Activated CD8-positive, alpha-beta T cell treated with anti-CD3 and anti-CD28 coated beads for 36 hours (primary cell): ENCODE measurements around the gene MEGF10. TPM values are rescaled to one million over a fixed set of nuclear protein-coding genes. Genes with fewer than 3 reads are reported as not detected.

Source experiments
- ATAC-seq: fragments of 200-7000 bp; cut with Tn5 transposase; one replicate; pipeline ENCODE4 v1.10.0; 2021; ENCODE audit warnings: mild to moderate bottlenecking, moderate library complexity
- CTCF ChIA-PET: fragments of 350-600 bp; sonication (Branson Sonifier 250); formaldehyde crosslinking; loops from one replicate; lab custom pipeline; 2021; ENCODE audit warnings: antibody characterized with exemption; lab: Charles Lee
- POLR2A ChIA-PET: fragments of 350-600 bp; sonication (Branson Sonifier 250); formaldehyde crosslinking; loops from one replicate; lab custom pipeline; 2021; ENCODE audit warnings: antibody characterized with exemption; lab: Charles Lee
- DNase-seq: peaks from one replicate; pipeline ENCODE4 v3.0.0-alpha.2; 2020
- H3K27ac Mint-ChIP-seq: one replicate; pipeline ENCODE4 v1.8.0; 2021; ENCODE audit warnings: mild to moderate bottlenecking, mixed read lengths
- H3K27me3 Mint-ChIP-seq: one replicate; pipeline ENCODE4 v1.8.0; 2021; ENCODE audit warnings: mixed read lengths
- H3K36me3 Mint-ChIP-seq: one replicate; pipeline ENCODE4 v1.8.0; 2021; ENCODE audit warnings: low read depth, mixed read lengths
- H3K4me1 Mint-ChIP-seq: one replicate; pipeline ENCODE4 v1.8.0; 2021; ENCODE audit warnings: low read depth, mixed read lengths
- H3K4me3 Mint-ChIP-seq: one replicate; pipeline ENCODE4 v1.8.0; 2021; ENCODE audit warnings: mild to moderate bottlenecking, moderate library complexity, mixed read lengths
- H3K9me3 Mint-ChIP-seq: one replicate; pipeline ENCODE4 v1.8.0; 2021; ENCODE audit warnings: mixed read lengths
- intact Hi-C: fragments of 100-400 bp; cut with micrococcal nuclease; formaldehyde crosslinking; loops from one replicate; pipeline ENCODE4 v1.10.0; 2022
- total RNA-seq, 2 experiments: library from RNA; stranded (reverse); gene quantifications; one replicate each; pipeline ENCODE4 v1.2.3, GENCODE V29; 2021
- TF ChIP-seq, protein P1 (sequence below): fragments of 200-600 bp; IDR thresholded peaks from one replicate; pipeline ENCODE4 v1.8.0; 2022; ENCODE audit warnings: antibody characterized with exemption, mild to moderate bottlenecking

Gene MEGF10
- total RNA-seq, 2 experiments from 2014 or later: not detected

DNA sequence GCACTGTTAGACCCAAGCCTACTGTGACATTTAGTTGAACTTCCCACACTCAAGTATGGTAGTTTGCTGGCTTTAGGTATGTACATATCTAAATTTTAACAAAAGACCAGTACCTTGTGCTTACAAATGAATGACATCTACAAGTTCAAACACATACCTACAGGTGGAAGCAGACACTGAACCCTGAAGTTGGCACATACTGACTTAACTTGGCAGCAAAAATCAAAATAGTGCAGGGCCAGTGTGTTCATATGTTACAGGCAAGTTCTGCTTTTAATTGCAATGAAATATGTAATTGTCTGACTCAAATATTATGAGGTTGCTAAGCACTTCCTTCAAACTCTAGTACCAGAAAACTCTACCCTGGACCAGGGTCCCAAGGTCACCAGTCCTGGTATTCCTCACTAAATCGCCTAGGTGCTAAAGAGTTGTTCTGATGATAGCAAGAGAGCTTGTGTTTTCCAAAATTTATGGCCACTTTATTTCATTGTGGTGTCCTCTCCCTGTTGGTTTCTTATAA is 77.4 kb downstream of the MEGF10 start:
- Mint-ChIP-seq H3K36me3 (no peaks in the 10 kb centered on the region), H3K4me3 (no peak overlapping the region), H3K9me3 (no peaks in the 10 kb centered on the region), H3K27ac (no peak overlapping the region), H3K27me3 (peaks cover 21% of the 10 kb centered on the region), H3K4me1 (peaks cover 2% of the 10 kb centered on the region)
- ATAC-seq: no peak
- DNase-seq: no peak
- TF ChIP-seq, protein P1, sequence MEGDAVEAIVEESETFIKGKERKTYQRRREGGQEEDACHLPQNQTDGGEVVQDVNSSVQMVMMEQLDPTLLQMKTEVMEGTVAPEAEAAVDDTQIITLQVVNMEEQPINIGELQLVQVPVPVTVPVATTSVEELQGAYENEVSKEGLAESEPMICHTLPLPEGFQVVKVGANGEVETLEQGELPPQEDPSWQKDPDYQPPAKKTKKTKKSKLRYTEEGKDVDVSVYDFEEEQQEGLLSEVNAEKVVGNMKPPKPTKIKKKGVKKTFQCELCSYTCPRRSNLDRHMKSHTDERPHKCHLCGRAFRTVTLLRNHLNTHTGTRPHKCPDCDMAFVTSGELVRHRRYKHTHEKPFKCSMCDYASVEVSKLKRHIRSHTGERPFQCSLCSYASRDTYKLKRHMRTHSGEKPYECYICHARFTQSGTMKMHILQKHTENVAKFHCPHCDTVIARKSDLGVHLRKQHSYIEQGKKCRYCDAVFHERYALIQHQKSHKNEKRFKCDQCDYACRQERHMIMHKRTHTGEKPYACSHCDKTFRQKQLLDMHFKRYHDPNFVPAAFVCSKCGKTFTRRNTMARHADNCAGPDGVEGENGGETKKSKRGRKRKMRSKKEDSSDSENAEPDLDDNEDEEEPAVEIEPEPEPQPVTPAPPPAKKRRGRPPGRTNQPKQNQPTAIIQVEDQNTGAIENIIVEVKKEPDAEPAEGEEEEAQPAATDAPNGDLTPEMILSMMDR: no peak
- intact Hi-C loops: no loop called here
- ChIA-PET CTCF (no interaction called here), POLR2A (no interaction called here)

DNA sequence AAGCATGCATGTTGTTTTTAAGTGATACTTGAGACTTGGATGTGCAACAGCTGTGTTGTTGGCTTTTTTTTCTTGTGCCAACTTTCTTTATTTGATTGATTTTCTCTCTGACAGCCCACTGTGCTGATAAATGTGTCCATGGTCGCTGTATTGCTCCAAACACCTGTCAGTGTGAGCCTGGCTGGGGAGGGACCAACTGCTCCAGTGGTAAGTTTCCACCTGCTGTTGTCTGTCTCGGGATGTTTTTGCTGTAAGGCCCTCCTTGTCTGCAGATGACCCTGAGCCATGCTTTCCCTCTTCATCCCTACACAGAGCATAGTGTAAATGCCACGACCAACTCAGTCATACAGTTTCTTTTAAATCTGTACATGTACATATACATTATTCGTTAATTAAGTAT is 79.2 kb downstream of the MEGF10 start:
- TF ChIP-seq, protein P1: no peak
- POLR2A ChIA-PET: no interaction called here
- H3K27ac Mint-ChIP-seq: no peak overlapping the region
- H3K9me3 Mint-ChIP-seq: no peaks in the 10 kb centered on the region
- no peak for ATAC-seq
- CTCF ChIA-PET: interaction anchor here (0.7 kb wide), 1 partner anchor 11 kb away, joined by 3 read pairs; no protein-coding TSS in a partner anchor
- DNase-seq: no peak
- H3K36me3 Mint-ChIP-seq: no peaks in the 10 kb centered on the region
- H3K4me3 Mint-ChIP-seq: no peak overlapping the region
- intact Hi-C loops: no loop called here
- H3K27me3 Mint-ChIP-seq: peaks cover 14% of the 10 kb centered on the region
- peaks cover 2% of the 10 kb centered on the region for H3K4me1 Mint-ChIP-seq

DNA sequence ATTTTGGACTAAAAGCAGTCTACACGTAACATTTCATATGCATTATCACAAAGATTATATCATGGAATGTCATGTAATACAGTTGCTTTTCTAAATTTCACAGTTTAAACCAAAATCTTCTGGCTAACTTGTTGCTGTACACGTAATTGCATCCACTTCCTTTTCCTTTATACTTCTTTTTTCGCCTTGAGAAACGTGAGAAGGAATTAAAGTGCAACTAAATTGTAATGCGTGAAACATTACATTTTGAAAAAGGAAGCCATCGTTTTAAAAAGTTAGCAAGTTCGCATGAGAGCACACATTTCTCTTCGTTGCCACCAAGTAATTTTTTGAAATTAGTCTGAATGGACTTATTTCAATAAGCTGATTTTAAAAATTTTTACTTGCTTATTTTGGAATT is 80.0 kb downstream of the MEGF10 start:
- no peak overlapping the region for H3K4me3 Mint-ChIP-seq
- peaks cover 2% of the 10 kb centered on the region for H3K4me1 Mint-ChIP-seq
- intact Hi-C loops: no loop called here
- ATAC-seq: no peak
- no peak overlapping the region for H3K27ac Mint-ChIP-seq
- DNase-seq: no peak
- no peaks in the 10 kb centered on the region for H3K36me3 Mint-ChIP-seq
- TF ChIP-seq, protein P1: no peak
- ChIA-PET CTCF (interaction anchor here (0.7 kb wide), 1 partner anchor 12 kb away, joined by 3 read pairs; no protein-coding TSS in a partner anchor), POLR2A (no interaction called here)
- H3K9me3 Mint-ChIP-seq: no peaks in the 10 kb centered on the region
- H3K27me3 Mint-ChIP-seq: peaks cover 14% of the 10 kb centered on the region

DNA sequence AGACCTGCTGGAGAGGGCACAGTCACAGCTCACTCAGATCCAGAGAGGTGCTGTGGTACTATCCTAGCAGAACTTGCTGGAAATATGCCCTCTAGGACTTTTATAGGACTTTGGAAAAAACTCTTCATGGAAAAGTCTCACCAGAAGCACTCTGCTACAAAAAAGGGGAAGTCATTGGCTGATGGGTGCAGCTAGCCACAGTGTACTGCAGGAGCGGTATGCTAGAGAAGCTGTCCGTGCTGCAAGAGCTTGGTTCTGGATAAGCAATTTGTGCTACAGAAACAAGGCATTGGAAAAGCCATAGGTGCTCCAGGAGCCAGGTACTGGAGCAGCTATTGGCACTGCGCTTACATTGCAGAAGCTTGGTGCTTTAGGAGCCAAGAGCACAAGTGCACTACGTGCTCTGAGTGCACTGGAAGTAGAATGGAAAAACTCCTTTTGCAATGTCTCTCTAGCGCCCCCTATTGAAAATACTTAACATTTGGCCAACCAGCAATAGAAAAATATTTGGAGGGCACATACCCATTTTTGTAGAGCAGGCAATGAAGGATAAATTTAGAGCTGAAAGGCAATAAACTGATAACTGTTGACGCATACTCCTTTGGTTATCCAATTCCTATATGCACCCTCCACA is 83.4 kb downstream of the MEGF10 start:
- Mint-ChIP-seq H3K9me3 (no peaks in the 10 kb centered on the region), H3K27ac (no peak overlapping the region), H3K4me1 (peaks cover 2% of the 10 kb centered on the region), H3K4me3 (no peak overlapping the region), H3K36me3 (no peaks in the 10 kb centered on the region), H3K27me3 (peaks cover 7% of the 10 kb centered on the region)
- intact Hi-C loops: no loop called here
- ChIA-PET CTCF (interaction anchor here (0.8 to 1.9 kb wide), 5 partner anchors 10 to 60 kb away, joined by 3 to 6 read pairs (median 4); no protein-coding TSS in a partner anchor), POLR2A (no interaction called here)
- TF ChIP-seq, protein P1: no peak
- DNase-seq (no peak), ATAC-seq (no peak)

DNA sequence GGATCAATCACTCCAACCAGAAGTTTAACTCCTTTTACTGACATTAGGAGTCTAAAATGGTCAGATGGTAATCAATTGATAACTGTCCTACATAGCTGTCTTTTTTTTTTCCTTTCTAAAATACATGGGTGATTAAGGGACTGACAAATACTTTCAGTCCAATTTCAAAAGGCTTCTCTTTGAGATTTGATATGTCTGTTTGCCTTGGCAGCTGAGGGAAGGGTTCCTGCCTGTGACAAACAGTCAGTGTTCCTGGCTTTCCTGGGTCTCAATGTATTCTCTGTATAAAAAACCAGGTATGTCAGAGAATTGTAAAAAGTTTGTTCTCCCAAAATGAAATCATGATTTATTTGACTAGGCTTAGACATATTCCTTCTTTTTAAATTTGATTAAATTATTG is 84.5 kb downstream of the MEGF10 start:
- ChIA-PET CTCF (interaction anchor here (1.2 to 1.9 kb wide), 2 partner anchors 25 to 39 kb away, joined by 4 to 6 read pairs; no protein-coding TSS in a partner anchor), POLR2A (no interaction called here)
- H3K27ac Mint-ChIP-seq: no peak overlapping the region
- peaks cover 2% of the 10 kb centered on the region for H3K4me1 Mint-ChIP-seq
- H3K36me3 Mint-ChIP-seq: no peaks in the 10 kb centered on the region
- DNase-seq (no peak), ATAC-seq (no peak)
- intact Hi-C loops: no loop called here
- H3K9me3 Mint-ChIP-seq: no peaks in the 10 kb centered on the region
- TF ChIP-seq, protein P1: no peak
- peaks cover 11% of the 10 kb centered on the region for H3K27me3 Mint-ChIP-seq
- H3K4me3 Mint-ChIP-seq: no peak overlapping the region
